Right atrium auricular region (tissue), 2 donors: ENCODE measurements around the gene METTL24. TPM values are rescaled to one million over a fixed set of nuclear protein-coding genes. Genes with fewer than 3 reads are reported as not detected.
A peak's percentile ranks its signal among the peaks of the same experiment; 100 is the strongest.

Experiments used
- DNase-seq: peaks from one replicate; pipeline ENCODE4 v3.0.0-alpha.2; 2019; ENCODE audit warnings: low spot score
- H3K27ac ChIP-seq, 2 donors: fragments of 200-600 bp; sonication (generic); 1 replicate in 1 of 2; 2 replicates in 1 of 2; pipeline ENCODE4 v1.5.1; 2016 to 2019
- H3K27me3 ChIP-seq, 2 donors: fragments of 200-600 bp; sonication (generic); one replicate each; pipeline versions ENCODE4 v1.5.1 to v1.6.0; 2017 to 2019
- H3K36me3 ChIP-seq: fragments of 200-600 bp; sonication (generic); one replicate; pipeline ENCODE4 v1.5.1; 2016
- H3K4me1 ChIP-seq, 2 donors: fragments of 200-600 bp; sonication (generic); one replicate each; pipeline versions ENCODE4 v1.5.1 to v1.6.0; 2017 to 2019
- H3K4me3 ChIP-seq, 2 donors: fragments of 200-600 bp; sonication (generic); 1 replicate in 1 of 2; 2 replicates in 1 of 2; pipeline ENCODE4 v1.5.1; 2017 to 2019; ENCODE audit warnings: mild to moderate bottlenecking in 1 of 2, moderate library complexity in 1 of 2
- H3K9me3 ChIP-seq, 2 donors: fragments of 200-600 bp; sonication (generic); one replicate each; pipeline ENCODE4 v1.5.1; 2019
- total RNA-seq, 2 donors: library from RNA; depleted of rRNA; stranded (reverse); fragments of >200 nt; gene quantifications; one replicate each; pipeline ENCODE4 v1.1.0, GENCODE V29; 2016
- TF ChIP-seq, protein P1 (sequence below), 2 donors: fragments of 200-600 bp; sonication (generic); IDR thresholded peaks; one replicate each; pipeline ENCODE4 v1.5.1; 2019; ENCODE audit warnings: antibody characterized with exemption in 2 of 2

The METTL24 gene
- total RNA-seq, 2 donors from 2014 or later = 1.2 to 1.5 TPM

DNA sequence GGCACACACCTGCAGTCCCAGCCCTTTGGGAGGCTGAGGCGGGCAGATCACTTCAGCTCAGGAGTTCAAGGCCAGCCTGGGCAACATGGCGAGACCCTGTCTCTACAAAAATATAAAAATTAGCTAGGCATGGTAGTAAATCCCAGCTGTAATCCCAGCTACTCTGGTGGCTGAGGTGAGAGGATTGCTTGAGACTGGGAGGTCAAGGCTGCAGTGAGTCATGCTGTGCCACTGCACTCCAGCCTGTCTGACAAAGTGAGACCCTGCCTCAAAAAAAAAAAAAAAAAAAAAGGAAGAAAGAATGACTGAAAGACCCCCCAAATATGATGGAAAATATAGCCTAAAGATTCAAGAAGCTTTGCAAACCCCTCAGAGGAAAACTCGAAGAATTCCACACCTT, 26.8 kb downstream of the METTL24 start:
- TF ChIP-seq, protein P1, sequence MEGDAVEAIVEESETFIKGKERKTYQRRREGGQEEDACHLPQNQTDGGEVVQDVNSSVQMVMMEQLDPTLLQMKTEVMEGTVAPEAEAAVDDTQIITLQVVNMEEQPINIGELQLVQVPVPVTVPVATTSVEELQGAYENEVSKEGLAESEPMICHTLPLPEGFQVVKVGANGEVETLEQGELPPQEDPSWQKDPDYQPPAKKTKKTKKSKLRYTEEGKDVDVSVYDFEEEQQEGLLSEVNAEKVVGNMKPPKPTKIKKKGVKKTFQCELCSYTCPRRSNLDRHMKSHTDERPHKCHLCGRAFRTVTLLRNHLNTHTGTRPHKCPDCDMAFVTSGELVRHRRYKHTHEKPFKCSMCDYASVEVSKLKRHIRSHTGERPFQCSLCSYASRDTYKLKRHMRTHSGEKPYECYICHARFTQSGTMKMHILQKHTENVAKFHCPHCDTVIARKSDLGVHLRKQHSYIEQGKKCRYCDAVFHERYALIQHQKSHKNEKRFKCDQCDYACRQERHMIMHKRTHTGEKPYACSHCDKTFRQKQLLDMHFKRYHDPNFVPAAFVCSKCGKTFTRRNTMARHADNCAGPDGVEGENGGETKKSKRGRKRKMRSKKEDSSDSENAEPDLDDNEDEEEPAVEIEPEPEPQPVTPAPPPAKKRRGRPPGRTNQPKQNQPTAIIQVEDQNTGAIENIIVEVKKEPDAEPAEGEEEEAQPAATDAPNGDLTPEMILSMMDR (IDR thresholded peaks at IDR 0.05) = no peak
- no peaks in the 10 kb centered on the region for H3K9me3 ChIP-seq
- H3K4me1 ChIP-seq = peaks cover 0 to 5% of the 10 kb centered on the region in 2 donors
- H3K36me3 ChIP-seq = no peaks in the 10 kb centered on the region
- no peaks in the 10 kb centered on the region for H3K27me3 ChIP-seq
- no peak for DNase-seq
- H3K27ac ChIP-seq = no peak overlapping the region
- no peak overlapping the region for H3K4me3 ChIP-seq

DNA sequence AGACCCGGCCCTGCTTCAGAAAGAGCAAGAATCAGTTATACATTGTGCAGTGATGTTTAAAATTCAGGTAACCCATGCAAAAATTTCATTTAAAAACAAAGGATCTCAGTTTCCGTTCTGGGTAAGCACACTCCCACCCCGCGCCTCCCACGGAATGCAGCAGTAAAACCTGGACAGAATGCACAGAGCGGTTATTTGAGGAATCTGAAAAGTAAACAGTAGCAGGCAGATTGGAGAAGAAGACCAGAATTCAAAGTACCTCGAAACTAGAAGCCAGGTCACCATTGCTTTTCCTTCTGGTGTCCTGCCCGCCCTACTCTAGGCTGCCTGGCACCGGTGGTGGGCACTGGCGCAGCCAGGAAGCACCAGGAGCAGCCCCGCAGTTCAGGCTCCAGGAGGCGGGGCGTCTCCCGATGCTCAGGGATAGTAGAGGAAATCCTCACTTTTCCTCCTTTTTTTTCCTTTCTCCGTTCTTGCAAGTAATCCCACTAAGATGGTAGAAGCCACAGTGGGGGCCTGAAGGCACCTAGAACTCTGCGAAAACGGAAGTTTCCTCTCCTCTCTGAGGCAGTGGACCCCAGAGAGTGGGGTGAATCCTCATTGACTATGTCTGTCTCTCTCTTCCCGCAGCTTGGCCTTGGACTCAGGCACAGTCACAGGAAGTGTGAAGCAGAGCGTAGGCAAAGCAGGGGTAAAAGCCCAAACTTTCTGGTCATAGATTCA, 28.3 kb downstream of the METTL24 start:
- Histone ChIP-seq H3K27ac (no peak overlapping the region), H3K9me3 (no peaks in the 10 kb centered on the region), H3K4me1 (peaks cover 0 to 5% of the 10 kb centered on the region in 2 donors), H3K27me3 (no peaks in the 10 kb centered on the region), H3K36me3 (no peaks in the 10 kb centered on the region), H3K4me3 (peak overlapping the region in 1 of 2 donors; percentile 5)
- DNase-seq = no peak
- TF ChIP-seq, protein P1 (IDR thresholded peaks at IDR 0.05) = no peak

DNA sequence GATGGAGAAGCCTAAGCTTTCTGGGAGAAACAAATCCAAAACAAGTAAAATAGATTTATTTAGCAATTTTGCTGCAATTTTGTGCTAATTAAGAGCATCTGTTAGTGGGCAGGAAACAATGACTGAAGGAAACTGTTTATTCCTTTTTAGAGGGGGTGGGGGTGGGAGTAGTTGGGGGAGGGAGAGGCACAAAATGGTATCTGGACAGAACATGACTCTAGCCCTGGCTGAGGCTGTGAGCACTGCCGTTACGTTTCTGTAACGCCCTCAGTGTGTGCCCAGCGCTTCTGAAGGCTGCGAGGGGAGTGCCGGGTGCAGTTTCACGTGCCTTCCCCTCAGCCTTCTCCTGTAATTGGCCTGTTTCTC, 28.8 kb downstream of the METTL24 start:
- Histone ChIP-seq H3K9me3 (no peaks in the 10 kb centered on the region), H3K36me3 (no peaks in the 10 kb centered on the region), H3K27me3 (no peaks in the 10 kb centered on the region), H3K27ac (no peak overlapping the region), H3K4me3 (peak overlapping the region in 1 of 2 donors; percentile 5), H3K4me1 (peaks cover 0 to 5% of the 10 kb centered on the region in 2 donors)
- TF ChIP-seq, protein P1 (IDR thresholded peaks at IDR 0.05) = no peak
- DNase-seq = no peak

DNA sequence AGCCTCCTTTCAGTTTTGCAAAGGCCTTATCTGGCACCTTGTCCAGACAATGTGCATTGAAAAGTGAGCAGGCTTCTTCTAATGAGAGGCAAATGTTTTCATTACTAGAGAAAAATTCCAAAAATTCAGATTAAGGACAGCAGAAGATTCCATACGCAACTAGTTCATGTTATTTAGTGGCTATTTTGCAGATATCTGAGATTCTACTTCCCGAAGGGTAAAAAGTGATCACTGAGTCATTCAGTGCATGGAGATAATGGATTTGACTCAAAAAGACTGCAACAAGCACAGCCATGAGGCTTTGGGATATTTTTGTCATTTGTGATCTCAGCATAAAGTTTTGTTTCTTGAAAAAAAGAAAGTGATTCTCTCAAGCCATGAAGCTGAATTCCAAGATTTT, 29.9 kb downstream of the METTL24 start:
- TF ChIP-seq, protein P1 (IDR thresholded peaks at IDR 0.05) = no peak
- peaks cover 0 to 5% of the 10 kb centered on the region in 2 donors for H3K4me1 ChIP-seq
- no peak overlapping the region for H3K4me3 ChIP-seq
- no peak for DNase-seq
- H3K27me3 ChIP-seq = no peaks in the 10 kb centered on the region
- H3K36me3 ChIP-seq = no peaks in the 10 kb centered on the region
- H3K27ac ChIP-seq = peak overlapping the region in 1 of 2 donors; percentile 40
- no peaks in the 10 kb centered on the region for H3K9me3 ChIP-seq

DNA sequence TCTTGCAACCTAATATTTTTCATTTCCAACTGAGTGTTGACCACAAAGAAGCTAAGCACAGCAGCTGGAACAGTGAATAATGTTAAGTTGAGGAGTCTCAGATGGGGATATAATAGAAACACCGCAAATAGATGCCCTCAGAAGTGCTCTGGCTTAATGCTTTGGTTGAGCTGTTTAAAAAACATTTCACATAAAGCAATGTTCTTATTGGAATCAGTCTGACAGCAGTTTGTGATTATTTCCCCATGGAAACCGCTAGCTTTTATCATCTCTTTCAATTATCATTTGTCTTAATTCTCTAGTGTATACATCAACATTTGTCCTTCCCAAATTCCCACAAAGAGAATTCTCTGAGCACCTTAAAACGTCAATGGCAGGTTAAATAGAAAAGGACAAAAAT, 30.8 kb downstream of the METTL24 start:
- Histone ChIP-seq H3K9me3 (no peaks in the 10 kb centered on the region), H3K27me3 (no peaks in the 10 kb centered on the region), H3K4me3 (no peak overlapping the region), H3K36me3 (no peaks in the 10 kb centered on the region), H3K27ac (no peak overlapping the region), H3K4me1 (peaks cover 0 to 5% of the 10 kb centered on the region in 2 donors)
- DNase-seq = no peak
- TF ChIP-seq, protein P1 (IDR thresholded peaks at IDR 0.05) = no peak

DNA sequence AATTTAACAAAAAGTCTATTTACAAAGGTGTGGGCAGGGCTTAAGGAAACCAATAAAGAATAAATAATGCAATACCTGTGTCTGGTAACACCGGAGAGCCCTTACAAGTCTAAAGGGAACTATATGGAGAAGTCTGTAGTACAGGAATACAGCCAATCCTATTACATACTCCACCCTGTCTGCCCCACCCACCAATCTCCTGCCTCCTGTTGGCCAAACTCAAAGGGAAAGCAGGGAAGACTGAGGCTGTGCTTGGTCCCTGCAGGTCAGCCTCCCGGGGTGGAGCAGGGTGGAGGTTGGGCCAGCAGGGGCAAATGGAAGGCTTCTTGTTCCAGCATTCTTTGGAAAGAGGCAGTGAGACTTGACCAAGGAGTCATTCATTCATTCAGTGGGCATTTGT, 31.5 kb downstream of the METTL24 start:
- DNase-seq = no peak
- Histone ChIP-seq H3K9me3 (no peaks in the 10 kb centered on the region), H3K27ac (no peak overlapping the region), H3K27me3 (no peaks in the 10 kb centered on the region), H3K4me1 (peaks cover 0 to 5% of the 10 kb centered on the region in 2 donors), H3K36me3 (no peaks in the 10 kb centered on the region), H3K4me3 (no peak overlapping the region)
- TF ChIP-seq, protein P1 (IDR thresholded peaks at IDR 0.05) = no peak
